ENCODE measurements around the gene RAB9B. TPM values are rescaled to one million over a fixed set of nuclear protein-coding genes. Genes with fewer than 3 reads are reported as not detected.

RAB9B gene
- total RNA-seq, 1 donor, result 1.1 TPM

DNA sequence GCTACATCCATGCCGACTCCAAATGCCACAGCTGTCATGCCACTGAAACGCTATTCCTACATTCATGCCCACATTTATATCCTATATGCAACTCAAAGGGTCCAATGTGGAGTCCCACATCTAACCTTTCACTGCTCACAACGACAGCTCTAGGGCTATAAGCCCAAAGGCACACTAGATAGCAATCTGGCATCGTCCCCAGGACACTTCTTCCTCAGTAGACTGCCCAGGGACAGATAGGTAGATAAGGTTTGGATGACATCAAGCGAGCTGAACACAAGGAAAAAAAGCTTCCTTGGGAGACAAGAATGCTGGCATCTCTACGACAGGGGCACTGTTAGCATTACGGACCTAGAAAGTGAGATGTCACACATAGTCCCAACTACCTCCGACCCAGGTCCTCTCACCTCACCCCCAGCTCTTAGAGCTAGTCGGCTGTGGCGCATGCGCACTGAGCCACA is 685 bp downstream of the RAB9B start:
- TF ChIP-seq, protein P1, sequence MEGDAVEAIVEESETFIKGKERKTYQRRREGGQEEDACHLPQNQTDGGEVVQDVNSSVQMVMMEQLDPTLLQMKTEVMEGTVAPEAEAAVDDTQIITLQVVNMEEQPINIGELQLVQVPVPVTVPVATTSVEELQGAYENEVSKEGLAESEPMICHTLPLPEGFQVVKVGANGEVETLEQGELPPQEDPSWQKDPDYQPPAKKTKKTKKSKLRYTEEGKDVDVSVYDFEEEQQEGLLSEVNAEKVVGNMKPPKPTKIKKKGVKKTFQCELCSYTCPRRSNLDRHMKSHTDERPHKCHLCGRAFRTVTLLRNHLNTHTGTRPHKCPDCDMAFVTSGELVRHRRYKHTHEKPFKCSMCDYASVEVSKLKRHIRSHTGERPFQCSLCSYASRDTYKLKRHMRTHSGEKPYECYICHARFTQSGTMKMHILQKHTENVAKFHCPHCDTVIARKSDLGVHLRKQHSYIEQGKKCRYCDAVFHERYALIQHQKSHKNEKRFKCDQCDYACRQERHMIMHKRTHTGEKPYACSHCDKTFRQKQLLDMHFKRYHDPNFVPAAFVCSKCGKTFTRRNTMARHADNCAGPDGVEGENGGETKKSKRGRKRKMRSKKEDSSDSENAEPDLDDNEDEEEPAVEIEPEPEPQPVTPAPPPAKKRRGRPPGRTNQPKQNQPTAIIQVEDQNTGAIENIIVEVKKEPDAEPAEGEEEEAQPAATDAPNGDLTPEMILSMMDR (IDR thresholded peaks at IDR 0.05; ENCODE audit: extremely low read depth, low read depth, low read length), result no peak
- Histone ChIP-seq H3K9me3 (ENCODE audit: low read depth, low read length) (no peaks in the 10 kb centered on the region), H3K4me3 (ENCODE audit: insufficient read depth, low read length) (peak overlapping the region; percentile 68), H3K36me3 (ENCODE audit: insufficient read depth, low read length) (no peaks in the 10 kb centered on the region), H2AFZ (ENCODE audit: low read length) (no peak overlapping the region), H3K79me2 (ENCODE audit: insufficient read depth, low read length) (no peaks in the 10 kb centered on the region), H3K27me3 (ENCODE audit: insufficient read depth, low read length) (peaks cover 38% of the 10 kb centered on the region), H3K4me1 (ENCODE audit: insufficient read depth, low read length) (no peaks in the 10 kb centered on the region), H3K4me2 (ENCODE audit: insufficient read depth, low read length) (peak overlapping the region; percentile 77), H4K20me1 (ENCODE audit: insufficient read depth, low read length) (no peaks in the 10 kb centered on the region), H3K27ac (ENCODE audit: low read depth, low read length) (no peak overlapping the region)
- peak; percentile 80 for DNase-seq (ENCODE audit: insufficient read length, low spot score, missing footprints)

DNA sequence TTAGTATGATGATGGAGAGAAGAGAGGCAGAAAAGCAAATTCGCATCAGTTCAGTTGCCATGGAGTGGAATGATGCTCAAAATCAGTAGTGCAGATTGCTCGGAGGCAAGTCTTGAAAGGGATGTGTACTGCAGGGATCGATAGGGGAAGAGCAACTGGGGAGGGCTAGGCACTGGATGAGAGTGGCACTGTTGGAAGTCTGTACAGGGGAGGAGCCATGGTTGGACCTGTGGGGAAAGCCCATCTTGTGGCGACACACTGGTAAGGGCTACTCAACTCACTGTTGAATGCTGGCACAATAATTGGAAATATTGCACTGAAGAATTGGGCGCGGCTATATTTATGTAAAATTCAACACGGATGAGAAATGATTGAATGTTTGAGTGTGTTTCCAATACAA is 1.2 kb downstream of the RAB9B start:
- Histone ChIP-seq H3K36me3 (ENCODE audit: insufficient read depth, low read length) (no peaks in the 10 kb centered on the region), H3K4me2 (ENCODE audit: insufficient read depth, low read length) (no peak overlapping the region), H3K27me3 (ENCODE audit: insufficient read depth, low read length) (peaks cover 35% of the 10 kb centered on the region), H2AFZ (ENCODE audit: low read length) (no peak overlapping the region), H3K4me3 (ENCODE audit: insufficient read depth, low read length) (no peak overlapping the region), H3K27ac (ENCODE audit: low read depth, low read length) (no peak overlapping the region), H3K79me2 (ENCODE audit: insufficient read depth, low read length) (no peaks in the 10 kb centered on the region), H3K4me1 (ENCODE audit: insufficient read depth, low read length) (no peaks in the 10 kb centered on the region), H3K9me3 (ENCODE audit: low read depth, low read length) (no peaks in the 10 kb centered on the region), H4K20me1 (ENCODE audit: insufficient read depth, low read length) (no peaks in the 10 kb centered on the region)
- TF ChIP-seq, protein P1 (IDR thresholded peaks at IDR 0.05; ENCODE audit: extremely low read depth, low read depth, low read length), result no peak
- DNase-seq (ENCODE audit: insufficient read length, low spot score, missing footprints), result peak; percentile 69

DNA sequence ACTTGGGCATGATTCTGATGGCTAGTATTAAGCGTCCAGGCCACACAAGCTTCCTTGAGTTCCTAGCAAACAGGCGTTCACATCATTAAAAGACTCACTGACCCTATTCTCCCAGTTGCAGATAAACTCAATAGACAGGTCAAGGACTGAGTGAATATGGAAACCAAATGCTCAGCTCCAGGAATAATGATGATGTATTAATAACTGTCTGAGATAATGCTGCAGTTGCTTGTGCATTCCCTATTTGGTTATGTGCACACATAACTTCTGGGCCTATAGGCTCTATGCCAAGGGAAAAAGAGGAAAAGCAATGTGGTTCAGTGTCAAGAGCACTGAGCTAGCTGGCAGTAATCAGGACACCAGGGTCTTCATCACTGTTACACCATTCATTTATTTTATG is 3.5 kb downstream of the RAB9B start:
- no peak for DNase-seq (ENCODE audit: insufficient read length, low spot score, missing footprints)
- H3K4me2 ChIP-seq (ENCODE audit: insufficient read depth, low read length), result no peak overlapping the region
- no peak overlapping the region for H2AFZ ChIP-seq (ENCODE audit: low read length)
- TF ChIP-seq, protein P1 (IDR thresholded peaks at IDR 0.05; ENCODE audit: extremely low read depth, low read depth, low read length), result no peak
- H3K36me3 ChIP-seq (ENCODE audit: insufficient read depth, low read length), result no peaks in the 10 kb centered on the region
- H3K9me3 ChIP-seq (ENCODE audit: low read depth, low read length), result no peaks in the 10 kb centered on the region
- no peak overlapping the region for H3K27ac ChIP-seq (ENCODE audit: low read depth, low read length)
- peaks cover 4% of the 10 kb centered on the region for H3K4me1 ChIP-seq (ENCODE audit: insufficient read depth, low read length)
- peaks cover 37% of the 10 kb centered on the region for H3K27me3 ChIP-seq (ENCODE audit: insufficient read depth, low read length)
- H4K20me1 ChIP-seq (ENCODE audit: insufficient read depth, low read length), result no peaks in the 10 kb centered on the region
- H3K4me3 ChIP-seq (ENCODE audit: insufficient read depth, low read length), result no peak overlapping the region
- H3K79me2 ChIP-seq (ENCODE audit: insufficient read depth, low read length), result no peaks in the 10 kb centered on the region

DNA sequence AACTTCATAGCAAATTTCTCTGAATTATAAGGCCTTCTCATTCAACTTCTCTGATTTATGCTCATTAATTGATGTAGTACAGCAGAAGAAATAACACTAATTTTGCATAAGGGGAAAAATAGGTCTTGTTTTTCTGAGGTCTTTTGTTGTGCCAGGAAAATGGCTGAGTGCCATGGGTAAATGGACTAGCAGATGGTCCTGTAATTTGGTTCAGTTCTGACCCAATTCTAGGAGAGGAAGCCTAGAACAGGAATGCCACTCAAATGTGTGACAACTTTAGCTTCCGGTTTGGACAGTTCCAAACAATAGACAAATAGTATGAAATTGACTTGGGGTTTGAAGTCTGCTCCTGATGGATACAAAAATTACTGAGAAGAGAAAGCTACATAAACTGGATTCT is 6.2 kb downstream of the RAB9B start:
- TF ChIP-seq, protein P1 (IDR thresholded peaks at IDR 0.05; ENCODE audit: extremely low read depth, low read depth, low read length), result no peak

More for the DNA sequence above, 6.2 kb downstream of the RAB9B start:
- H3K79me2 ChIP-seq (ENCODE audit: insufficient read depth, low read length), result no peaks in the 10 kb centered on the region
- no peak overlapping the region for H3K4me2 ChIP-seq (ENCODE audit: insufficient read depth, low read length)
- H3K4me3 ChIP-seq (ENCODE audit: insufficient read depth, low read length), result no peak overlapping the region
- H3K27me3 ChIP-seq (ENCODE audit: insufficient read depth, low read length), result peaks cover 19% of the 10 kb centered on the region
- H3K27ac ChIP-seq (ENCODE audit: low read depth, low read length), result no peak overlapping the region
- no peaks in the 10 kb centered on the region for H3K36me3 ChIP-seq (ENCODE audit: insufficient read depth, low read length)
- no peaks in the 10 kb centered on the region for H4K20me1 ChIP-seq (ENCODE audit: insufficient read depth, low read length)
- no peak for DNase-seq (ENCODE audit: insufficient read length, low spot score, missing footprints)
- no peak overlapping the region for H2AFZ ChIP-seq (ENCODE audit: low read length)
- no peaks in the 10 kb centered on the region for H3K9me3 ChIP-seq (ENCODE audit: low read depth, low read length)
- H3K4me1 ChIP-seq (ENCODE audit: insufficient read depth, low read length), result peaks cover 4% of the 10 kb centered on the region
